Chondrocyte (in vitro differentiated cells): ENCODE measurements around the gene RNU11. TPM values are rescaled to one million over a fixed set of nuclear protein-coding genes. Genes with fewer than 3 reads are reported as not detected.
"Not testable (repeated sequence)": the region's sequence is repeated elsewhere in the genome, so short reads cannot be mapped to it uniquely, and the experiment has no call there.

ENCODE experiments used
- DNase-seq: peaks from one replicate; pipeline ENCODE4 v3.0.0; 2021; ENCODE audit warnings: mixed read lengths, low spot score
- H3K27ac Mint-ChIP-seq: one replicate; pipeline ENCODE4 v1.8.0; 2021; ENCODE audit warnings: mild to moderate bottlenecking, moderate library complexity, mixed read lengths; ENCODE audit not compliant: unreplicated experiment
- H3K27me3 Mint-ChIP-seq: 2 replicates; pipeline ENCODE4 v1.8.0; 2021; ENCODE audit warnings: low read depth, mixed read lengths
- H3K36me3 Mint-ChIP-seq: 2 replicates; pipeline ENCODE4 v1.8.0; 2021; ENCODE audit warnings: low read depth, mixed read lengths
- H3K4me1 Mint-ChIP-seq: 2 replicates; pipeline ENCODE4 v1.8.0; 2021; ENCODE audit warnings: low read depth, mild to moderate bottlenecking, mixed read lengths
- H3K4me3 Mint-ChIP-seq: one replicate; pipeline ENCODE4 v1.8.0; 2021; ENCODE audit warnings: mild to moderate bottlenecking, moderate library complexity, mixed read lengths; ENCODE audit not compliant: unreplicated experiment
- H3K9me3 Mint-ChIP-seq: 2 replicates; pipeline ENCODE4 v1.8.0; 2021; ENCODE audit warnings: low read depth, mixed read lengths
- CTCF ChIP-seq: fragments of 200-600 bp; sonication (generic); IDR thresholded peaks from 2 replicates; pipeline ENCODE4 v1.5.0; 2021; ENCODE audit warnings: antibody characterized with exemption, mild to moderate bottlenecking, moderate library complexity
- total RNA-seq: library from RNA; stranded (reverse); gene quantifications from 3 replicates; pipeline ENCODE4 v1.2.1, GENCODE V29; 2021

The RNU11 gene
- total RNA-seq, 1 donor from 2014 or later = not detected

GRCh38 chr1:28648008-28648473 lies 359 bp upstream of the RNU11 start:
- TF ChIP-seq CTCF = no peak
- H3K27ac Mint-ChIP-seq = peak overlapping the region; percentile 99

GRCh38 chr1:28653063-28653462 lies 4.7 kb downstream of the RNU11 start:
- H3K4me1 Mint-ChIP-seq = peaks cover 11% of the 10 kb centered on the region
- not testable (repeated sequence) for DNase-seq, H3K9me3 Mint-ChIP-seq, H3K27ac Mint-ChIP-seq, H3K4me3 Mint-ChIP-seq, H3K27me3 Mint-ChIP-seq, H3K36me3 Mint-ChIP-seq

More at GRCh38 chr1:28648008-28648473, 359 bp upstream of the RNU11 start:
- H3K4me3 Mint-ChIP-seq = peak overlapping the region; percentile 82
- H3K27me3 Mint-ChIP-seq = no peaks in the 10 kb centered on the region
- no peaks in the 10 kb centered on the region for H3K9me3 Mint-ChIP-seq
- no peaks in the 10 kb centered on the region for H3K36me3 Mint-ChIP-seq
- peaks cover 33% of the 10 kb centered on the region for H3K4me1 Mint-ChIP-seq
- DNase-seq = peak; percentile 95

GRCh38 chr1:28653870-28654269 lies 5.5 kb downstream of the RNU11 start:
- DNase-seq, H3K36me3 Mint-ChIP-seq, H3K27ac Mint-ChIP-seq, H3K27me3 Mint-ChIP-seq, H3K9me3 Mint-ChIP-seq, H3K4me1 Mint-ChIP-seq, H3K4me3 Mint-ChIP-seq: not testable (repeated sequence)
- peak; percentile 66 for TF ChIP-seq CTCF

GRCh38 chr1:28655448-28656311 lies 7.3 kb downstream of the RNU11 start:
- not testable (repeated sequence) for H3K4me1 Mint-ChIP-seq, H3K27ac Mint-ChIP-seq, H3K36me3 Mint-ChIP-seq, DNase-seq, H3K27me3 Mint-ChIP-seq, H3K9me3 Mint-ChIP-seq, H3K4me3 Mint-ChIP-seq

- TF ChIP-seq CTCF = no peak
- Mint-ChIP-seq H3K36me3 (no peaks in the 10 kb centered on the region), H3K9me3 (no peaks in the 10 kb centered on the region), H3K4me1 (no peaks in the 10 kb centered on the region), H3K4me3 (no peak overlapping the region), H3K27ac (no peak overlapping the region), H3K27me3 (no peaks in the 10 kb centered on the region)
- DNase-seq = no peak
Measured at GRCh38 chr1:28656335-28656734, 7.9 kb downstream of the RNU11 start.

GRCh38 chr1:28663871-28664470 lies 15.6 kb downstream of the RNU11 start:
- Mint-ChIP-seq H3K27ac (no peak overlapping the region), H3K27me3 (no peaks in the 10 kb centered on the region), H3K4me3 (no peak overlapping the region), H3K4me1 (peaks cover 8% of the 10 kb centered on the region), H3K9me3 (no peaks in the 10 kb centered on the region), H3K36me3 (no peaks in the 10 kb centered on the region)
- TF ChIP-seq CTCF = no peak
- DNase-seq = no peak
